Activated gamma-delta T cell treated with anti-CD3 and anti-CD28 coated beads, Interleukin-2, amount 50 U/mL, for 16 hours (primary cell): ENCODE results near the gene PRDM5.

Experiments
- DNase-seq: peaks from one replicate; pipeline ENCODE4 v3.0.0-alpha.2; 2020; ENCODE audit warnings: low read depth

The PRDM5 gene

GRCh38 chr4:120819805-120820437 lies 102.6 kb downstream of the PRDM5 start:
- DNase-seq: no peak

- no peak for DNase-seq
Measured at GRCh38 chr4:120816296-120816965, 106.1 kb downstream of the PRDM5 start.

- no peak for DNase-seq
Measured at GRCh38 chr4:120815361-120815760, 107.2 kb downstream of the PRDM5 start.

- DNase-seq: no peak
Measured at GRCh38 chr4:120814886-120815285, 107.6 kb downstream of the PRDM5 start.

- no peak for DNase-seq
Measured at GRCh38 chr4:120812216-120812615, 110.3 kb downstream of the PRDM5 start.

- no peak for DNase-seq
Measured at GRCh38 chr4:120809518-120809917, 113.0 kb downstream of the PRDM5 start.

GRCh38 chr4:120808475-120809141 lies 113.9 kb downstream of the PRDM5 start:
- no peak for DNase-seq

- no peak for DNase-seq
Measured at GRCh38 chr4:120801137-120801758, 121.3 kb downstream of the PRDM5 start.

GRCh38 chr4:120798570-120798969 lies 124.0 kb downstream of the PRDM5 start:
- DNase-seq: no peak

GRCh38 chr4:120796271-120796670 lies 126.3 kb downstream of the PRDM5 start:
- DNase-seq: no peak

- no peak for DNase-seq
Measured at GRCh38 chr4:120785202-120785601, 137.3 kb downstream of the PRDM5 start.

- DNase-seq: no peak
Measured at GRCh38 chr4:120777459-120777858, 145.1 kb downstream of the PRDM5 start.

GRCh38 chr4:120775431-120775830 lies 147.1 kb downstream of the PRDM5 start:
- no peak for DNase-seq

- DNase-seq: no peak
Measured at GRCh38 chr4:120773641-120774040, 148.9 kb downstream of the PRDM5 start.

- DNase-seq: no peak
Measured at GRCh38 chr4:120771907-120772306, 150.6 kb downstream of the PRDM5 start.

- DNase-seq: no peak
Measured at GRCh38 chr4:120770897-120771296, 151.6 kb downstream of the PRDM5 start.

- no peak for DNase-seq
Measured at GRCh38 chr4:120769227-120769626, 153.3 kb downstream of the PRDM5 start.

- DNase-seq: no peak
Measured at GRCh38 chr4:120765260-120765680, 157.3 kb downstream of the PRDM5 start.

- DNase-seq: no peak
Measured at GRCh38 chr4:120763650-120764049, 158.9 kb downstream of the PRDM5 start.

- no peak for DNase-seq
Measured at GRCh38 chr4:120761070-120761469, 161.5 kb downstream of the PRDM5 start.

GRCh38 chr4:120760047-120760446 lies 162.5 kb downstream of the PRDM5 start:
- DNase-seq: no peak

- DNase-seq: no peak
Measured at GRCh38 chr4:120755864-120756263, 166.7 kb downstream of the PRDM5 start.

GRCh38 chr4:120754590-120754989 lies 167.9 kb downstream of the PRDM5 start:
- no peak for DNase-seq
